ENCODE measurements around the gene SLC7A5. TPM values are rescaled to one million over a fixed set of nuclear protein-coding genes. Genes with fewer than 3 reads are reported as not detected.
"Not testable (repeated sequence)": the region's sequence is repeated elsewhere in the genome, so short reads cannot be mapped to it uniquely, and the experiment has no call there.

Gene SLC7A5
- total and polyA plus RNA-seq, 2 donors (not counting 3 experiments of a cell fraction or from before 2014, with no cell fraction given), result 14.1 to 29.2 TPM

- no peak overlapping the region for H3K27ac ChIP-seq (ENCODE audit: insufficient read depth, low read depth, low read length)
- H3K27me3 ChIP-seq (ENCODE audit: control insufficient read depth in 2 of 2, insufficient read depth in 2 of 2, low read length in 2 of 2), result no peaks in the 10 kb centered on the region
- dilution Hi-C loops (cut with MboI; ENCODE audit: extremely low pct_ligation_motif_present, low sequenced_read_pairs), result no loop called here
- H4K20me1 ChIP-seq (replicated peaks; ENCODE audit: control insufficient read depth, extremely low read depth, insufficient read depth, low read length), result no peaks in the 10 kb centered on the region
- TF ChIP-seq MAX (IDR thresholded peaks at IDR 0.05; ENCODE audit: insufficient read depth, insufficient read length), result no peak
- TF ChIP-seq POLR2A (IDR thresholded peaks at IDR 0.05; ENCODE audit: low read depth, low read length), result no peak
- no peak for TF ChIP-seq MYC (IDR thresholded peaks at IDR 0.05; ENCODE audit: low read depth, low read length)
- no peak for TF ChIP-seq POLR2AphosphoS5 (IDR thresholded peaks at IDR 0.05; ENCODE audit: insufficient read depth, low read depth, low read length)
- TF ChIP-seq, protein P1, sequence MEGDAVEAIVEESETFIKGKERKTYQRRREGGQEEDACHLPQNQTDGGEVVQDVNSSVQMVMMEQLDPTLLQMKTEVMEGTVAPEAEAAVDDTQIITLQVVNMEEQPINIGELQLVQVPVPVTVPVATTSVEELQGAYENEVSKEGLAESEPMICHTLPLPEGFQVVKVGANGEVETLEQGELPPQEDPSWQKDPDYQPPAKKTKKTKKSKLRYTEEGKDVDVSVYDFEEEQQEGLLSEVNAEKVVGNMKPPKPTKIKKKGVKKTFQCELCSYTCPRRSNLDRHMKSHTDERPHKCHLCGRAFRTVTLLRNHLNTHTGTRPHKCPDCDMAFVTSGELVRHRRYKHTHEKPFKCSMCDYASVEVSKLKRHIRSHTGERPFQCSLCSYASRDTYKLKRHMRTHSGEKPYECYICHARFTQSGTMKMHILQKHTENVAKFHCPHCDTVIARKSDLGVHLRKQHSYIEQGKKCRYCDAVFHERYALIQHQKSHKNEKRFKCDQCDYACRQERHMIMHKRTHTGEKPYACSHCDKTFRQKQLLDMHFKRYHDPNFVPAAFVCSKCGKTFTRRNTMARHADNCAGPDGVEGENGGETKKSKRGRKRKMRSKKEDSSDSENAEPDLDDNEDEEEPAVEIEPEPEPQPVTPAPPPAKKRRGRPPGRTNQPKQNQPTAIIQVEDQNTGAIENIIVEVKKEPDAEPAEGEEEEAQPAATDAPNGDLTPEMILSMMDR (IDR thresholded peaks at IDR 0.05; ENCODE audit: extremely low read depth in 1 of 2, insufficient read depth in 1 of 2, low read depth in 1 of 2, low read length in 2 of 2), result no peak
- TF ChIP-seq EZH2 (IDR thresholded peaks at IDR 0.05; ENCODE audit: borderline replicate concordance, low read depth, low read length, severe bottlenecking), result no peak
- TF ChIP-seq FOS (IDR thresholded peaks at IDR 0.05; ENCODE audit: borderline replicate concordance, insufficient read depth, low read length), result no peak
- TF ChIP-seq GATA2 (IDR thresholded peaks at IDR 0.05; ENCODE audit: insufficient read depth, insufficient read length, low read depth, low read length), result no peak
- no peak for TF ChIP-seq JUN (IDR thresholded peaks at IDR 0.05; ENCODE audit: borderline replicate concordance, insufficient read depth, insufficient read length, low read depth)
- no peak overlapping the region for H2AFZ ChIP-seq (ENCODE audit: low read depth, low read length)
- H3K36me3 ChIP-seq (ENCODE audit: control insufficient read depth in 2 of 2, extremely low read depth in 1 of 2, insufficient read depth in 2 of 2, low read length in 2 of 2), result no peaks in the 10 kb centered on the region
- no peaks in the 10 kb centered on the region for H3K9me3 ChIP-seq (replicated peaks; ENCODE audit: control insufficient read depth, insufficient read depth, low read length)
- no peak overlapping the region for H3K9ac ChIP-seq (replicated peaks; ENCODE audit: extremely low read depth, insufficient read depth, low read length)
- H3K4me2 ChIP-seq (ENCODE audit: insufficient read depth, low read length), result no peak overlapping the region
- ChIA-PET POLR2A (interaction anchor here (0.7 kb wide), 1 partner anchor 86 kb away, joined by 3 read pairs; no protein-coding TSS in a partner anchor), CTCF (interaction anchor here (2.1 to 9.6 kb wide), 3 partner anchors 15 to 83 kb away, joined by 7 to 470 read pairs (median 108); no protein-coding TSS in a partner anchor)
- FAIRE-seq, result no peak
- intact Hi-C loops (cut with micrococcal nuclease), result no loop called here
- H3K9me1 ChIP-seq (replicated peaks; ENCODE audit: control insufficient read depth, extremely low read depth, insufficient read depth, low read length), result no peaks in the 10 kb centered on the region
- H3K79me2 ChIP-seq (ENCODE audit: control insufficient read depth, insufficient read depth, low read length), result peaks cover 91% of the 10 kb centered on the region
- DNase-seq (ENCODE audit: low read depth, low spot score), result no peak
- no peak overlapping the region for H3K4me3 ChIP-seq (replicated peaks in 1 of 3; ENCODE audit: insufficient read depth in 1 of 3, low read depth in 1 of 3, low read length in 3 of 3)
- BruUV-seq (replicated peaks), result no TSS peak
- peaks cover 4% of the 10 kb centered on the region for H3K4me1 ChIP-seq (ENCODE audit: control insufficient read depth, extremely low read depth, insufficient read depth, low read length)
Measured at GRCh38 chr16:87864331-87864989, 4.8 kb downstream of the SLC7A5 start.

- H3K27me3 ChIP-seq (ENCODE audit: control insufficient read depth in 2 of 2, insufficient read depth in 2 of 2, low read length in 2 of 2); H3K4me1 ChIP-seq (ENCODE audit: control insufficient read depth, extremely low read depth, insufficient read depth, low read length); FAIRE-seq; dilution Hi-C loops (cut with MboI; ENCODE audit: extremely low pct_ligation_motif_present, low sequenced_read_pairs); H2AFZ ChIP-seq (ENCODE audit: low read depth, low read length); DNase-seq (ENCODE audit: low read depth, low spot score); H3K4me2 ChIP-seq (ENCODE audit: insufficient read depth, low read length); BruUV-seq (replicated peaks); POLR2A ChIA-PET; H3K27ac ChIP-seq (ENCODE audit: insufficient read depth, low read depth, low read length); H3K9me3 ChIP-seq (replicated peaks; ENCODE audit: control insufficient read depth, insufficient read depth, low read length); H4K20me1 ChIP-seq (replicated peaks; ENCODE audit: control insufficient read depth, extremely low read depth, insufficient read depth, low read length); H3K36me3 ChIP-seq (ENCODE audit: control insufficient read depth in 2 of 2, extremely low read depth in 1 of 2, insufficient read depth in 2 of 2, low read length in 2 of 2); intact Hi-C loops (cut with micrococcal nuclease); H3K9ac ChIP-seq (replicated peaks; ENCODE audit: extremely low read depth, insufficient read depth, low read length); H3K9me1 ChIP-seq (replicated peaks; ENCODE audit: control insufficient read depth, extremely low read depth, insufficient read depth, low read length); H3K4me3 ChIP-seq (replicated peaks in 1 of 3; ENCODE audit: insufficient read depth in 1 of 3, low read depth in 1 of 3, low read length in 3 of 3): not testable (repeated sequence)
- peaks cover 93% of the 10 kb centered on the region for H3K79me2 ChIP-seq (ENCODE audit: control insufficient read depth, insufficient read depth, low read length)
- CTCF ChIA-PET, result interaction anchor here (2.1 kb wide), 1 partner anchor 14 kb away, joined by 7 read pairs; no protein-coding TSS in a partner anchor
Measured at GRCh38 chr16:87863327-87863635, 6.0 kb downstream of the SLC7A5 start.
